HepG2 (cell line): ENCODE results near the gene SERINC5. TPM values are rescaled to one million over a fixed set of nuclear protein-coding genes. Genes with fewer than 3 reads are reported as not detected.

Experiments
- AGO1 ChIP-seq: fragments of 200-400 bp; formaldehyde crosslinking; IDR thresholded peaks from 2 replicates; pipeline ENCODE4 v1.6.1; 2017; ENCODE audit warnings: mild to moderate bottlenecking, low read depth, low read length, moderate library complexity; ENCODE audit not compliant: poor library complexity, severe bottlenecking
- GPN1 ChIP-seq: sonication (generic); formaldehyde crosslinking; IDR thresholded peaks from 2 replicates; pipeline ENCODE4 v1.5.1; 2020; ENCODE audit warnings: missing genetic modification reagents, borderline replicate concordance
- IKZF1 ChIP-seq: fragments of 450-650 bp; IDR thresholded peaks from 2 replicates; pipeline ENCODE4 v1.7.1; 2016
- NFE2L1 ChIP-seq: sonication (generic); formaldehyde crosslinking; IDR thresholded peaks from 2 replicates; pipeline ENCODE4 v1.4.0; 2020; ENCODE audit warnings: missing genetic modification reagents, mild to moderate bottlenecking, borderline replicate concordance
- PLRG1 ChIP-seq: fragments of 450-650 bp; conservative IDR thresholded peaks from 2 replicates; pipeline ENCODE4 v1.6.1; 2016
- SETDB1 ChIP-seq: sonication (generic); formaldehyde crosslinking; IDR thresholded peaks from 2 replicates; pipeline ENCODE4 v1.5.1; 2020; ENCODE audit warnings: missing genetic modification reagents, mild to moderate bottlenecking, borderline replicate concordance
- SOX13 ChIP-seq, 3 experiments: fragments of 450-650 bp in 1 of 3; sonication (generic) in 1 of 3; formaldehyde crosslinking in 1 of 3; IDR thresholded peaks in 2 of 3; conservative IDR thresholded peaks in 1 of 3; 2 replicates each; pipeline versions ENCODE4 v1.5.0 to v1.6.1; 2016 to 2020; ENCODE audit warnings: antibody characterized with exemption in 1 of 3, mild to moderate bottlenecking in 1 of 3, missing compliant biosample characterization in 1 of 3, missing genetic modification reagents in 1 of 3, moderate library complexity in 1 of 3
- ZHX2 ChIP-seq, 2 experiments: sonication (generic) in 1 of 2; formaldehyde crosslinking in 1 of 2; IDR thresholded peaks; 2 replicates each; pipeline versions ENCODE4 v1.6.1 to v1.9.0; 2014 to 2022; ENCODE audit warnings: antibody characterized with exemption in 1 of 2, borderline replicate concordance in 1 of 2, inconsistent platforms in 1 of 2, low read depth in 1 of 2, missing genetic modification reagents in 1 of 2
- ZNF629 ChIP-seq: sonication (generic); formaldehyde crosslinking; conservative IDR thresholded peaks from 2 replicates; pipeline ENCODE4 v1.5.0; 2020; ENCODE audit warnings: missing genetic modification reagents
- ZNF75D ChIP-seq: sonication (generic); formaldehyde crosslinking; IDR thresholded peaks from 2 replicates; pipeline ENCODE4 v1.8.1; 2023; ENCODE audit warnings: missing genetic modification reagents, mild to moderate bottlenecking, borderline replicate concordance
- ZNF83 ChIP-seq: sonication (generic); formaldehyde crosslinking; IDR thresholded peaks from 2 replicates; pipeline ENCODE4 v1.4.0; 2020; ENCODE audit warnings: missing genetic modification reagents, mild to moderate bottlenecking, borderline replicate concordance
- polyA plus RNA-seq, 8 experiments: library from polyadenylated mRNA; depleted of rRNA in 3 of 8; stranded (reverse) in 7 of 8; unstranded in 1 of 8; fragments of >200 nt; fragmentation: Illumina TruSeq in 4 of 8; extraction: Trizol in 4 of 8; gene quantifications; 2 replicates each; pipeline versions ENCODE4 v1.2.1 to v1.2.3, GENCODE V29; 2011 to 2016; ENCODE audit warnings: low read depth in 4 of 8, missing spikeins in 1 of 8, mixed read lengths in 1 of 8; ENCODE audit not compliant: insufficient read depth in 1 of 8
- total RNA-seq, 5 experiments: library from RNA; depleted of rRNA; stranded (reverse); fragments of >200 nt; fragmentation: Illumina TruSeq; extraction: Trizol; gene quantifications; 2 replicates each; pipeline ENCODE4 v1.2.3, GENCODE V29; 2016; ENCODE audit warnings: low read depth in 1 of 5
- TF ChIP-seq, protein P1 (sequence below): sonication (generic); formaldehyde crosslinking; IDR thresholded peaks from 2 replicates; pipeline ENCODE4 v1.8.1; 2022; ENCODE audit warnings: mild to moderate bottlenecking, missing genetic modification reagents
- TF ChIP-seq, protein P2 (sequence below): sonication (generic); formaldehyde crosslinking; IDR thresholded peaks from 2 replicates; pipeline ENCODE4 v1.8.0; 2023; ENCODE audit warnings: mild to moderate bottlenecking, missing genetic modification reagents
- TF ChIP-seq, protein P3 (sequence below): sonication (generic); formaldehyde crosslinking; IDR thresholded peaks from 2 replicates; pipeline ENCODE4 v1.8.1; 2023; ENCODE audit warnings: missing genetic modification reagents, inconsistent platforms, borderline replicate concordance
- TF ChIP-seq, protein P4 (sequence below): sonication (generic); formaldehyde crosslinking; IDR thresholded peaks from 2 replicates; pipeline ENCODE4 v1.4.0; 2020; ENCODE audit warnings: missing genetic modification reagents

Gene SERINC5
- total and polyA plus RNA-seq, 2 of the 13 experiments (the other 11 are each of a cell fraction or from before 2014, with no cell fraction given) = 17.3 to 22.8 TPM

DNA sequence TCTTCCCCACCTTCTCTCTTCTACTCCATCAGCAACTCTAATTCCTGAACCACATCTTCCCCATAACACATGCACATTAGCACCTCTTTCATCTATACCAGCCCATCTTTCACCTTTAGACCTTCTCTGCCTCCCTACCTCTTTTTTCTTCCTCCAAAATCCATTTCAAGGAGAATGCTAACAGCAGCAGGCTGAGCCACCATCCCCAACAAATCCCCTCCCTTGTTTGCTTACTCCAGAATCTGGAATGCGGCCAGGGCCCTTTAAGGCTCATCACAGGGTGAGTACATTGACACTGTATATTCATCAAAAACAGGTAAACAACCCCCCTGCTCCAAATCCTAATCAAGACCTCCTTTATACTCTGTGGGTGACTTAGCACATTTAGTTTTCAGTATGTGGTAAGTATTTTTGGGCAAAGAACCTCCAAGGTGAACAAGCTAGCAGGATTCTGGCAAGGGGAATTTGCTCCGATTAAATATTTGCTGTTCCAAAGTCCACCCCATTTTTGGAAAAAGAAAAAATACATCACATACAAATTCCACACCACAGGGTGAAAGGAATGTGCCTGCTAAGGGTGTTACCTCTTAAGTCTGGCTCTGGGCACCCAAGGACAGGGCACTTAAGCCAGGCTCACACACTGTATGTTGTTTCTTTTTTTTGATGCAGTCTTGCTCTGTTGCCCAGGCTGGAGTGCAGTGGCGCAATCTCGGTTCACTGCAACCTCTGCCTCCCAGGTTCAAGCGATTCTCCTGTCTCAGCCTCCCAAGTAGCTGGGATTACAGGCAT is 71.4 kb downstream of the SERINC5 start (continued):
- no peak for TF ChIP-seq SOX13 (IDR thresholded peaks at IDR 0.05)
- TF ChIP-seq SOX13 (CRISPR knock-in tag; conservative IDR thresholded peaks at IDR 0.05 in 1 of 2, IDR thresholded peaks at IDR 0.05 in 1 of 2) = peak in 1 of 2 experiments; percentile 79; a peak in 2 of 4 replicates
- TF ChIP-seq, protein P1, sequence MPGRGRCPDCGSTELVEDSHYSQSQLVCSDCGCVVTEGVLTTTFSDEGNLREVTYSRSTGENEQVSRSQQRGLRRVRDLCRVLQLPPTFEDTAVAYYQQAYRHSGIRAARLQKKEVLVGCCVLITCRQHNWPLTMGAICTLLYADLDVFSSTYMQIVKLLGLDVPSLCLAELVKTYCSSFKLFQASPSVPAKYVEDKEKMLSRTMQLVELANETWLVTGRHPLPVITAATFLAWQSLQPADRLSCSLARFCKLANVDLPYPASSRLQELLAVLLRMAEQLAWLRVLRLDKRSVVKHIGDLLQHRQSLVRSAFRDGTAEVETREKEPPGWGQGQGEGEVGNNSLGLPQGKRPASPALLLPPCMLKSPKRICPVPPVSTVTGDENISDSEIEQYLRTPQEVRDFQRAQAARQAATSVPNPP (CRISPR knock-in tag) = peak; percentile 76
- TF ChIP-seq ZNF75D = no peak
- no peak for TF ChIP-seq NFE2L1 (CRISPR knock-in tag)
- no peak for TF ChIP-seq ZHX2 (IDR thresholded peaks at IDR 0.05; ENCODE audit: low read depth)
- TF ChIP-seq ZHX2 (CRISPR knock-in tag; IDR thresholded peaks at IDR 0.05; ENCODE audit: borderline replicate concordance) = no peak
- TF ChIP-seq, protein P2, sequence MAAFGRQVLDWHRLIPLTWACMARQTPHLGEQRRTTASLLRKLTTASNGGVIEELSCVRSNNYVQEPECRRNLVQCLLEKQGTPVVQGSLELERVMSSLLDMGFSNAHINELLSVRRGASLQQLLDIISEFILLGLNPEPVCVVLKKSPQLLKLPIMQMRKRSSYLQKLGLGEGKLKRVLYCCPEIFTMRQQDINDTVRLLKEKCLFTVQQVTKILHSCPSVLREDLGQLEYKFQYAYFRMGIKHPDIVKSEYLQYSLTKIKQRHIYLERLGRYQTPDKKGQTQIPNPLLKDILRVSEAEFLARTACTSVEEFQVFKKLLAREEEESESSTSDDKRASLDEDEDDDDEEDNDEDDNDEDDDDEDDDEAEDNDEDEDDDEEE (CRISPR knock-in tag) = 0 out of 2 replicates have a peak, but pooled peaks have one; percentile 58
- TF ChIP-seq, protein P3, sequence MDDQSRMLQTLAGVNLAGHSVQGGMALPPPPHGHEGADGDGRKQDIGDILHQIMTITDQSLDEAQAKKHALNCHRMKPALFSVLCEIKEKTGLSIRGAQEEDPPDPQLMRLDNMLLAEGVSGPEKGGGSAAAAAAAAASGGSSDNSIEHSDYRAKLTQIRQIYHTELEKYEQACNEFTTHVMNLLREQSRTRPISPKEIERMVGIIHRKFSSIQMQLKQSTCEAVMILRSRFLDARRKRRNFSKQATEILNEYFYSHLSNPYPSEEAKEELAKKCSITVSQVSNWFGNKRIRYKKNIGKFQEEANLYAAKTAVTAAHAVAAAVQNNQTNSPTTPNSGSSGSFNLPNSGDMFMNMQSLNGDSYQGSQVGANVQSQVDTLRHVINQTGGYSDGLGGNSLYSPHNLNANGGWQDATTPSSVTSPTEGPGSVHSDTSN (CRISPR knock-in tag) = no peak
- TF ChIP-seq AGO1 = no peak
- no peak for TF ChIP-seq GPN1 (CRISPR knock-in tag)
- TF ChIP-seq ZNF629 (CRISPR knock-in tag) = no peak
- no peak for TF ChIP-seq PLRG1
- TF ChIP-seq ZNF83 (CRISPR knock-in tag) = no peak
- TF ChIP-seq IKZF1 = no peak
- TF ChIP-seq SETDB1 (CRISPR knock-in tag) = no peak
- TF ChIP-seq, protein P4, sequence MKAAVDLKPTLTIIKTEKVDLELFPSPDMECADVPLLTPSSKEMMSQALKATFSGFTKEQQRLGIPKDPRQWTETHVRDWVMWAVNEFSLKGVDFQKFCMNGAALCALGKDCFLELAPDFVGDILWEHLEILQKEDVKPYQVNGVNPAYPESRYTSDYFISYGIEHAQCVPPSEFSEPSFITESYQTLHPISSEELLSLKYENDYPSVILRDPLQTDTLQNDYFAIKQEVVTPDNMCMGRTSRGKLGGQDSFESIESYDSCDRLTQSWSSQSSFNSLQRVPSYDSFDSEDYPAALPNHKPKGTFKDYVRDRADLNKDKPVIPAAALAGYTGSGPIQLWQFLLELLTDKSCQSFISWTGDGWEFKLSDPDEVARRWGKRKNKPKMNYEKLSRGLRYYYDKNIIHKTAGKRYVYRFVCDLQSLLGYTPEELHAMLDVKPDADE (CRISPR knock-in tag) = no peak
